ENCODE measurements around the gene TEX54. TPM values are rescaled to one million over a fixed set of nuclear protein-coding genes. Genes with fewer than 3 reads are reported as not detected.

Gene TEX54
- total RNA-seq (not detected), polyA plus RNA-seq (under 1 TPM in 1 of 2 donors, not detected in 1; 0.65 TPM)

DNA sequence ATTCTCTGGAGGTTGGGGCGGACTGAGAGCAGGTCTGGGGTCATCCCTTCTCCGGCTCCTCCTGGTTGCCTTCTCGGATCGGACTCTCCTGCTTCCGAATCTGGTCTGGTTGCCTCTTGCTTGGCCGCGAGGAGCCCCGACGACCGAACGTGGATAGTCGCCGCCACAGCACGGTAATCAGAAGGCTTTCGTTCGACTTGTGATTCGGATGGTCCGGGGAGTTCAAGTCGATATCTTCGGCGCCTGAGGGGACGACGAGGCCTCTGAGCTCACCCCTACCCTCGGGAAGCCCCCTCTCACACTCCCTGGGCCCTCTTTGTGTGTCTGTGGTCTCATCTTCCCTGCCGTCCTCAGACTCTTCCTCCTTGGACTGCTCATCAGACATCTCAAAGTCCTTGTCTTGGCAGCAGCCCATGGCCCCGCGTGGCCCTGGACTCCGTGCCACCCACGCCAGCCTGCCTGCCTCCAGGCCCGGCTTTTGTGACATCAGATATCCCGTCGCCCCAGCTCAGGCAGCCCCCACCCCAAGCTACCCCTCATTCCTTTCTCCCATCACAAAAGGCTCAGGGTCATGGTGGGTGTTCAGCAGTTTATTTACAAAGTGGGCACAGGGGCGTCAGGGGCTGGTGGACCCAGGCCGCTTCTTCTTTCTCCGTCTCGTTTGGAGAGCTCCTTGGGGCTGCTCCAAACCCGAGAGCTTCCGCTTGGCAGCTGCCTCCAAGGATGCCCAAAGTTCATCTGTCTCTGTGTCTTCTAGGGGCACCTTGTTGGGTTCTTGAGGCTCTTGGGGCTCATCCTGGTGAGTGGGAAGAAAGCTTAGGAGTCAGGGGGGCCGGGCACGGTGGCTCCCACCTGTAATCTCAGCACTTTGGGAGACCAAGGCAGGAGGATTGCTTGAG lies at the start of gene TEX54:
TSS of gene TEX54 (minus strand) at position 506 of the 899 bp plus-strand sequence.
- Histone ChIP-seq H3K27ac (peak within 1 kb of the TSS; percentile 83 to 96 (median 94)), H3K4me1 (peaks cover 0 to 20% (median 6%) of the 10 kb centered on the region in 3 donors), H3K27me3 (no peaks in the 10 kb centered on the region), H3K36me3 (peaks cover 0 to 16% (median 0%) of the 10 kb centered on the region in 3 donors), H3K9me3 (no peaks in the 10 kb centered on the region), H3K4me3 (peak within 1 kb of the TSS; percentile 63 to 90 (median 84))
- ATAC-seq = peak; percentile 9 to 27 (median 13)
- TF ChIP-seq, protein P1, sequence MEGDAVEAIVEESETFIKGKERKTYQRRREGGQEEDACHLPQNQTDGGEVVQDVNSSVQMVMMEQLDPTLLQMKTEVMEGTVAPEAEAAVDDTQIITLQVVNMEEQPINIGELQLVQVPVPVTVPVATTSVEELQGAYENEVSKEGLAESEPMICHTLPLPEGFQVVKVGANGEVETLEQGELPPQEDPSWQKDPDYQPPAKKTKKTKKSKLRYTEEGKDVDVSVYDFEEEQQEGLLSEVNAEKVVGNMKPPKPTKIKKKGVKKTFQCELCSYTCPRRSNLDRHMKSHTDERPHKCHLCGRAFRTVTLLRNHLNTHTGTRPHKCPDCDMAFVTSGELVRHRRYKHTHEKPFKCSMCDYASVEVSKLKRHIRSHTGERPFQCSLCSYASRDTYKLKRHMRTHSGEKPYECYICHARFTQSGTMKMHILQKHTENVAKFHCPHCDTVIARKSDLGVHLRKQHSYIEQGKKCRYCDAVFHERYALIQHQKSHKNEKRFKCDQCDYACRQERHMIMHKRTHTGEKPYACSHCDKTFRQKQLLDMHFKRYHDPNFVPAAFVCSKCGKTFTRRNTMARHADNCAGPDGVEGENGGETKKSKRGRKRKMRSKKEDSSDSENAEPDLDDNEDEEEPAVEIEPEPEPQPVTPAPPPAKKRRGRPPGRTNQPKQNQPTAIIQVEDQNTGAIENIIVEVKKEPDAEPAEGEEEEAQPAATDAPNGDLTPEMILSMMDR (IDR thresholded peaks at IDR 0.05) = no peak
- no peak for FAIRE-seq
- DNase-seq = peak in 5 of 6 donors; percentile 30 to 80 (median 64)
- intact Hi-C loops (cut with DNase I) = no loop called here
- 7 to 8% methylated on average over 39 to 40 of the region's 40 CpGs for WGBS, 2 donors

DNA sequence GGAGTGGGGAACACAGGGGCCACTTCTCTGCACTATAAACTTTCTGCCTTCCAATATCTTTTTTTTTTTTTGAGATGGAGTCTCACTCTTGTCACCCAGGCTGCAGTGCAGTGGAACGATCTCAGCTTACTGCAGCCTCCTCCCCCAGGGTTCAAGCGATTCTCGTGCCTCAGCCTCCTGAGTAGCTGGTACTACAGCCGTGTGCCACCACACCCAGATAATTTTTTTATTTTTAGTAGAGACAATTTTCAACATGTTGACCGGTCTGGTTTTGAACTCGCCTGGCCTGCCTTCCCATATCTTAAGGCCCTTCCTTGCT lies 49.7 kb upstream of the TEX54 start:
- Histone ChIP-seq H3K9me3 (no peaks in the 10 kb centered on the region), H3K4me1 (peaks cover 31 to 43% (median 43%) of the 10 kb centered on the region in 3 donors), H3K27ac (peak overlapping the region in 3 of 4 donors; percentile 99), H3K4me3 (peak overlapping the region in 3 of 4 donors; percentile 80 to 92 (median 90)), H3K36me3 (peaks cover 0 to 50% (median 38%) of the 10 kb centered on the region in 3 donors), H3K27me3 (no peaks in the 10 kb centered on the region)
- WGBS, 2 donors = 24 to 29% methylated on average over 6 of the region's 6 CpGs
- ATAC-seq (no peak), DNase-seq (no peak), FAIRE-seq (no peak)
- TF ChIP-seq, protein P1 (IDR thresholded peaks at IDR 0.05) = no peak
- intact Hi-C loops (cut with DNase I) = no loop called here

DNA sequence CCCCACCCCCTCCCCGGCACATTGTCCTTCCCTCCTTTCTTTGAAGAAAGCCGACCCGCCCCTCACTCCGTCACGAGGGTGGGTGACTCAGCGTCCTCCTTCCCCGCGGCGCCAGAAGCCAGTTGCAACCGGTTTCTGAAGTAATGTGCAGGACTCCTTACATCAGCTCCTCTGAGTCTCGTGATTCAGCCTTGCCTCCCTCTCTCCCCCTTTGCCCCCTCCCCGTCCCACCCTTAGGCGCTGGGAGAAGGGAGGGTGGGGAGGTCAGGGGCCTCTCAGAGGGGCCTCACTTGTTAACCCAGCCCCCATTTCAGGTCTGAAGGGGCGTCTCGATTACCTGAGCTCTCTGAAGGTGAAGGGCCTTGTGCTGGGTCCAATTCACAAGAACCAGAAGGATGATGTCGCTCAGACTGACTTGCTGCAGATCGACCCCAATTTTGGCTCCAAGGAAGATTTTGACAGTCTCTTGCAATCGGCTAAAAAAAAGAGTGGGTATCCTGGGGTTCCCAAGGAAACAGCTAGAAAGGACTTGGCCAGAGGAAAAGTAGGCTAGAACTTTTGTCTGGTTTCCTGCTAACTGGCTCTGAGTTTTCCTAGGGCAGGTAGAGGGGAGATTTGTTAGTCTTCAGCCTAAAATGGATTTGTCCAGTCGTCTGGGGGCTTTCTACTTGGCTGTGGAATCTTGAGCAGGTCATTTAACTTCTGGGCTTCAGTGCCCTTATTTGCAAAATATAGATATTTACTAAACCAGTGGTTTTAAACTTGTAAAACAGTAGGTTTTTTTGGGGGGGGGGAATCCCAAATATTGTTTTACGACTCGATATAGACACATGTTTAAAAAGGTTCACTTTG lies 49.2 kb upstream of the TEX54 start:
- peak overlapping the region; percentile 80 to 92 (median 88) for H3K4me3 ChIP-seq
- DNase-seq (peak; percentile 90 to 96 (median 94)), ATAC-seq (peak; percentile 69 to 81 (median 75)), FAIRE-seq (no peak)
- 3% methylated on average over 19 to 21 of the region's 21 CpGs for WGBS, 2 donors
- no peaks in the 10 kb centered on the region for H3K9me3 ChIP-seq
- TF ChIP-seq, protein P1 (IDR thresholded peaks at IDR 0.05) = no peak
- peak overlapping the region; percentile 99 for H3K27ac ChIP-seq
- H3K27me3 ChIP-seq = no peaks in the 10 kb centered on the region
- intact Hi-C loops (cut with DNase I) = no loop called here
- peaks cover 0 to 44% (median 32%) of the 10 kb centered on the region in 3 donors for H3K36me3 ChIP-seq
- H3K4me1 ChIP-seq = peaks cover 31 to 49% (median 49%) of the 10 kb centered on the region in 3 donors

GRCh38 chr11:62880803-62881578 lies 48.4 kb upstream of the TEX54 start, which contains the start of gene SLC3A2:
TSS of gene SLC3A2 (plus strand) at chr11:62880896. CDS start at chr11:62881024, 128 bp downstream.
- TF ChIP-seq, protein P1 (IDR thresholded peaks at IDR 0.05) = peak; percentile 26 to 57 (median 43)
- 0 to 1% methylated on average over 67 to 69 of the region's 69 CpGs for WGBS, 2 donors
- Histone ChIP-seq H3K4me3 (peak within 1 kb of the TSS; percentile 80 to 92 (median 88)), H3K4me1 (peaks cover 31 to 57% (median 57%) of the 10 kb centered on the region in 3 donors), H3K27ac (peak within 1 kb of the TSS; percentile 99), H3K27me3 (no peaks in the 10 kb centered on the region), H3K36me3 (peaks cover 0 to 36% (median 30%) of the 10 kb centered on the region in 3 donors), H3K9me3 (no peaks in the 10 kb centered on the region)
- FAIRE-seq (no peak), DNase-seq (peak; percentile 87 to 95 (median 90)), ATAC-seq (peak; percentile 83 to 91 (median 86))
- intact Hi-C loops (cut with DNase I) = no loop called here
